Epidermal melanocyte (primary cell): ENCODE data around the gene EIF3J.
"Not testable (repeated sequence)": the region's sequence is repeated elsewhere in the genome, so short reads cannot be mapped to it uniquely, and the experiment has no call there.

Experiments
- DNase-seq: peaks from one replicate; pipeline ENCODE4 v3.0.0; 2011; ENCODE audit warnings: low spot score; ENCODE audit not compliant: insufficient read length

EIF3J gene

DNA sequence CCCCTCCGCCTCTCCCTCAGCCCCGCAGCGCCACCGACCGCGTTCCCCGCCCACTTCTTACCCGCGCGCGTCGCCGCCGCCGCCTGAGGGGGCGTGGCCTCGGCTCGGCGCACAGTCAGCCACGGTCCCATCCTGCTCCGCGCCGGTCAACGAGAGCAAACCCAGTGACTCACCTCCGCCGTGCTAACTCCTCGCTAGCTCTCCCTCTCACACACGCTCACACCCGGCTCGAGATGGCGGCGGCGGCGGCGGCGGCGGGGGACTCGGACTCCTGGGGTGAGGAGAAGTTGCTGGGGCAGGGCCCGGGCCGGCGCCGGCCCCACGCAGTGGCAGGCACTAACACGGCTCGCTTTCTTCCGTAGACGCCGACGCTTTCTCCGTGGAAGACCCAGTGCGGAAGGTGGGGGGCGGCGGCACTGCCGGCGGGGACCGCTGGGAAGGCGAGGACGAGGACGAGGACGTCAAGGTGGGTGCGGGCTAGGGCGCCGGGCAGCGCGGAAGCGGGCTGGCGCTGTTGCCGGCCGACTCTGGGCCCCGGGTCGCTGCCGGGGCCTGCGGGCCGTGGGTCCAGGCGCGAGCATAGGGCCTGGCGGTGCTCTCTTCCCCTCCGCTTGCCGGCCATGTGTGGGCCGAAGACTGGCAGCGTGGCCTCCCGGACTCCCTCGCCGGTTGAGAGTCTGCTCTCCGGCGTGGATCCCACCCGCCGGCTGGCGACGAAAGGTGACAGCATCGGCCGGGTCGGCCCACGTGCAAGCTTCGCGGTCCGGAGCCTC lies at the start of gene EIF3J:
Gene EIF3J (plus strand): TSS at position 186 of the 773 bp plus-strand sequence. CDS start 48 bp downstream, at position 234.
- no peak for DNase-seq

DNA sequence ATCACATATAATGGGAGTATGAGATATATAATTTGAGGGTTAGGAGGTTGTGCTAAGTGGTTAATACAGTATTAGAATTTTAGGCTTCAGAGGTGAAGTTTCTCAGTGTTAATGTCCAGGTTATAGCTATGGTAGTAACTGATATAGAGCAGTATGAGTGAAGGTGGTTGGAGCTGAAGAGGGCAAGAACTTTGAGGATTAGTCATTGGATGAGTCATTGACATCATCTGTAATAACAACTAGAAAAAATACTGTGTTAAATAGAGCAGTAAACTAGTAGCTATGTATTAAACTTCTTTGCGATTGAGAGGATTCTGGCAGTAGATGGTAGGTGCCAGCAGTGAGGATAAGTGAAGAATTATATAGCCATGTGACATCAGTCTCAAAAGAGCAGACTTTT lies 47.5 kb upstream of the EIF3J start:
- no peak for DNase-seq

GRCh38 chr15:44490622-44491021 lies 46.3 kb upstream of the EIF3J start:
- no peak for DNase-seq

- no peak for DNase-seq
Observed at GRCh38 chr15:44492040-44492439, 44.9 kb upstream of the EIF3J start.

DNA sequence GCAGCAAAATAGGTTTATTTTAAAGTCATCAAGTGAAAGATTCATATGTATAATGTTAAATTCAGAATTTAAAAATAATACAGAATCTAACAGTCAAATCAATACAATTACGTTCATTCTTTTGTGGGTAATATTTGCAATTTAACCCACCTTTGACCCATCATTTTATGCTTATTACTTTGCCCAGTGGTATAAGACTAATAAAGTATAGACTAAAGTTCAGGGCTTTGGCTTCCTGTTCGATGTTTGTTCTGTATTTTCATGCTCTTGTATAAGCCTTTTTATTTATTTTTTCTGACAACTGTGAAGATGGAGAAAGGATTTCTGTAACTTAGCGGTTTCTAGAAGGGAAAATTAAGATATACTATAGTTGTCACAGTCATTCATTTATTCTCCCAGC lies 44.3 kb upstream of the EIF3J start:
- no peak for DNase-seq

- DNase-seq = no peak
Observed at GRCh38 chr15:44495562-44495961, 41.4 kb upstream of the EIF3J start.

DNA sequence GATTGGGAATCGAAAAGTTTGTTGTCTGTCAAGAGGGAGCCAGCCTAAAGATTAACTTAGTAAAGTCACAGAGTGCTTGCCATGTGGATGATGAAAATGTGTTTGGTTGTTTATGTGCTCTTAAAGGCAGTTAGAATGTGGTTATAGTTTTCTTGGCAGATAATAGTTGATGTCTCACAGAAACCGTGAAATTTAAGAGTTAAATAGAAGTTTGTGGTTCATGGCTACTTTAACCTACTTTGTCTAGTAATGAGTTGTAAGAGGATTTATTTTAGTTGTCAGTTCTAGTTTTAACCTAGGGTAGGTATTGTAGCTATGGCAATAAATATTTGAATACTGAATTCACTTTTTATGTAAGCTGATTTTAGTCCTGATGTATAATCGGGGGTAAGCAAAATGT lies 36.4 kb upstream of the EIF3J start:
- no peak for DNase-seq

DNA sequence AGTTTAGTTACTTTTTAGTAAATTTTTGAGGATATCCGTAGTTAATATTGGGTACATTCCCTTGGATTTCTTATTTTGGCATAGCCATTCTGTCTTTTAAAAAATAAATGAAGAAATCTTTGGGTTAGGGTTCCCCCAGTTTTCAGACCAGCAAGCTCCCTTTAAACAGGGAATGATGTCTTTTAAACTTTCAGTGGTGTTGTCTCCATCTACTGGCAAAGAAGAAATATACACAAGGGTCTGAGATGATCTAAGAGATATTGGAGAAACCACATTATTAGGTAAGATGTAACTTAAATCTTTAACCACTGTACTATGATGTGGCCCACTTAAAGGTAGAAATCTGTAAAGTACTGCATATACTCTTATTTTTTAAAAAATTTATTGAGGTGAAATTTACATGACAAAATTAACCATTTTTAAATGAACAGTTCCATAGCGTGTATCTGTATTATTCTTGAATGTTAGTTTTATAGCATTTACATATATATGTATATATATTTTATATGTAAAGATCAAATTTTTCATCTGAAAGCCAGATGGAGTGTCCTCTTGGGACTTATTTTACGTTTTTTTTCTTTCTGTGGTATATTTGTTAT lies 35.1 kb upstream of the EIF3J start:
- peak; percentile 42 for DNase-seq

DNA sequence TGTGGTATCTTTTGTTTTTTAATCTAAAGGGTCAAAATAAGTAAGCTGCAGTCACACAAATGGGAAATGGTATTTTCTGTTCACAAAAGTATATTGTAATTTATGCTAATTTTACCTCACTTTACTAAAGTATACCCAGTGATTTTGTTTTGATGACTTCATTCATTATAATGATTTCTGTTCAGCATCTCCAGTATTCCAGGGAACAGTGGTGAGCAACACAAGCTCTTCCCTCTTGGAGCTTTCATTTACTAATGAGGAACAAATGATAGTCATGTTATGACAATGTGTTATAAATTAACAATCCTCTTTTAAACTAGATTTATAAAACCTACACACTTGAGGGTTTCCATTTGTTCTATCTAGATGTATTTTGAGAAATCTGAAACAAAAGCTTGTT lies 20.5 kb upstream of the EIF3J start:
- no peak for DNase-seq

DNA sequence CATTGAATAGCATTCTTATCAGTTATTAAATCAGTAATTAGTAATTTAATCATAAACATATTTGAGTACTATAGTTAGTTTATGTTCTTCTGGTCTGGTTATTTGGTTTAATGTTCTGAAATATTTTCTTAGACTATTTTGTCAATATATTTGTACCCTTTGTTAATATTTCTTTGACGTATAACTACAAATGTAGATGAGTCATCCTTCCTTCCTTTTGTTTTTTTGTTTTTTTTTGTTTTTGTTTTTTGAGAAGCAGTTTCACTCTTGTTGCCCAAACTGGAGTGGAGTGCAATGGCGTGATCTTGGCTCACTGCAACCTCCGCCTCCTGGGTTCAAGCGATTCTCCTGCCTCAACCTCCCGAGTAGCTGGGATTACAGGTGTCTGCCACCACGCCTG lies 17.4 kb upstream of the EIF3J start:
- DNase-seq = no peak

DNA sequence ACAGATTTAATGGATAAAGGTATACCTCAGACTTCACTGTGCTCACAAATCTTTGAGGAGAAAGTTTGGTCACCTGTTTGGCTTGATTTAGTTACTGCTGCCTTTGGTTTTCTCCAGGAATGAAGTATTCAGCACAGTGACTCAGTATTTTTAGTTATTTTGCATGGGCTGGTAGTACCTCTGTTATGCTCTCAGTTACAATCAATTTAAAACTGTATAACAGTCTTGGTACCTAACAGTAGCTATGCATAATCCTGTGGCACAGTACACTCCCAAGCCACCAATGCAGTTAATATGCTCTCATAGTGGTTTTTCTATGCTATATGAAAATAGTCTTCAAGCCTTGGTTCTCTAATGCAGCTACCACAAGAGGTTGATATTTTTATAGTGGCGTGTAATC lies 11.9 kb upstream of the EIF3J start:
- DNase-seq = no peak

DNA sequence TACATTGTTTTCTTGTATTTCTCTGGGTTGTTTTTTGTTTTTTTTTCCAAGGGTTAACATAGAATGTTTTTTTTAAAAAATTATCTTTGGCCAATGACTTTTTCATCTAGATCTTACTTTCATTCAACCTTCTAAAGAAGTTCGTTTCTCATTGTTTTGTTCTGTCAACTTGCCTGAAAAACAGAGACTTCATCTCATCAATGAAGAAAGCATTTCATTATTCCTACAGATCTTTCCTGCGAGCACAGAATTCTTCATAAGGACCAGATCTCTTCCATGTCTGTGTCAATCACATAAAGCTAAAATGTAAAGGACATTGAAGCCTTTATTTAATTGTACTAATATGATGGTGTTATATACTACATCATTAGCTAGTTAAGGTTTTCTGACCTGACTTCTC lies 9.7 kb upstream of the EIF3J start:
- no peak for DNase-seq

DNA sequence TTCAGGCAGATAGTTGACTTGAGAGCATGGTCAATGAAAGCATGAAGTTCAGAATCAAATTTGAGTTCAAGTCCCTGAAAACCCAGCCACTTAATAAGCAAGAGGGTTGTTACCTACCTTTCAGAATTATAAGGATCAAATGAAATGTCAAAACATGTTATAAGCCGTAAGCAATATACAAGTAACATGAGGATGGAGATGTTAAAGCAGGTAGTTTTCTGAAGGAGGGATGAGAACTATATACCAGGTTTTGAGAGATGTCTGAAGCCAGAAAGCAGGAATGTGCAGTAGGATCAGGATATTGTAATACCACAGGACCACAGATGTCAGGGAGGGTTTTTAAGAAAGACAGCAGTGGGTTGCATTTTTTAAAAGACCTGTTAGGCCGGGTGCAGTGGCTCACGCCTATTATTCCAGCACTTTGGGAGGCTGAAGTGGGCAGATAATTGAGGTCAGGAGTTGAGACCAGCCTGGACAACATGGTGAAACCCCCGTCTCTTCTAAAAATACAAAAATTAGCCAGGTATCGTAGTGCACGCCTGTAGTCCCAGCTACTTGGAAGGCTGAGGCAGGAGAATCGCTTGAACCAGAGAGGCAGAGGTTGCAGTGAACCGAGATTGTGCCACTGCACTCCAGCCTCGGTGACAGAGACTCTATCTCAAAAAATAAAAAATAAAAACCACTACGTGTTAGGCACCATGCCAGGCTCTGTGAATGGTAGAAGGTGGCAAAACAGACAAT lies 6.9 kb upstream of the EIF3J start:
- DNase-seq = no peak

DNA sequence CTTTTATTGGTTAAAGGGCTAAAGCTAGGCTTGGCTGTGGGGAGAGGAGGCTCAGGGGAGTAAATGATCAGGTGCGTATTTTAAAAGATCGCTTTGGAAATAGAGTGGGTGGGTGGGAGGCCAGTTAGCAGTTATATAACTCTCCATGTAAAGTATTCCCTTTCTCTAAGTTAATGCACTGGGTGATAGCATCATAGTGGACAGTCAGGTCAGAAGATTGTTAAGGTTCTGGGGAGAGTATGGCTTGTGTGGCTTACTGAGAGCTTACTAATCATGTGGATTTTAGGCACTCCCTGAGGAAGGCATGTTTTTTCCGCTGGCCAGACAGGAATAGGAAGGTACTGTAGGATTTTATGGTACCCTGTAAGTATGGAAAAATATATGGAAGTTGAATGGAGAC lies 6.3 kb upstream of the EIF3J start:
- DNase-seq = no peak

DNA sequence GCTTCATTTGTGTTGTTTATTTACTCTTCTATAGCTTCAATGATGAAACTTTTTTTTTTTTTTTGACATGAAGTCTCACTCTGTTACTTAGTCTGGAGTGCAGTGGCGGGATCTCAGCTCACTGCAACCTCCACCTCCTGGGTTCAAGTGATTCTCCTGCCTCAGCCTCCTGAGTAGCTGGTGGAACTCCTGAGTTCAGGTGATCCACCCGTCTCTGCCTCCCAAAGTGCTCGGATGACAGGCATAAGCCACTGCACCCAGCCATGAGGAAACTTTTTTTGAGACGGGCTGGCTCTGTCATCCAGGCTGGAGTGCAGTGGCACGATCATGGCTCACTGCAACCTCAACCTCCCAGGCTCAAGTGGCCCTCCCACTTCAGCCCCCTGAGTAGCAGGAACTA lies 4.7 kb upstream of the EIF3J start:
- DNase-seq = not testable (repeated sequence)

GRCh38 chr15:44532689-44533088 lies 4.3 kb upstream of the EIF3J start:
- DNase-seq = no peak

- DNase-seq = no peak
Observed at GRCh38 chr15:44535092-44535491, 1.9 kb upstream of the EIF3J start.

- DNase-seq = no peak
Observed at GRCh38 chr15:44535523-44536301, 1.2 kb upstream of the EIF3J start.

DNA sequence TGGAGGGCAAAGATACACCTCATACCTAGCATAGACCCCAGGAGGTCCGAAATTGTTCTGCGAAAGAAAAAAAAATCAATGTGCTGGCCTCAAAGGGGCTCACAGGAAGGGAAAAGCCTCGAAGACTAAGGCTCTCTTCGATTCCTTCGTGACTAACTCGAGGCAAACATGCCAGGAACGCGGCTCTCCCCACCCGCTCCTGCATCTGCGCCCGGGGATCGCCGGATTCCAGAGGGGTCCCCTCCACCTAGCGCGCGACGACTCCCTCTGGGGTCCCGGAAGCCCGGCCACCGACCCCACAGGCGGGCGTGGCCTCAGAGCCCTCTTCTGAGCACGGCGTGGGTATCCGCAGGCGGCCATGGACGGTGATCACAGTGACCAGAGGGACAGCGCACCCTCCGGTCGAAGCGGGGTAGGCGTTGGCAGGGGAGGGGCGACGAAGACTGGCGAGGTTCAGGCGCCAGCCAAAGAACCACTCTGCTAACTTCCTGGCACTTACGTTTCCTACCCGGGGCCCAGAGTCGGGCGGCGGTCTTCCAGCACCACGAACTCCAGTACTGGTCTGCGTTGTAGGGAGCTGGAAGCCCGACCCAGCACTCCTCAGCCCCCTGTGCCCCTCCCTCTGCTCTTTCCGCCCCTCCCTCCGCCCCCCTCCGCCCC lies 515 bp upstream of the EIF3J start:
- DNase-seq = peak; percentile 73

DNA sequence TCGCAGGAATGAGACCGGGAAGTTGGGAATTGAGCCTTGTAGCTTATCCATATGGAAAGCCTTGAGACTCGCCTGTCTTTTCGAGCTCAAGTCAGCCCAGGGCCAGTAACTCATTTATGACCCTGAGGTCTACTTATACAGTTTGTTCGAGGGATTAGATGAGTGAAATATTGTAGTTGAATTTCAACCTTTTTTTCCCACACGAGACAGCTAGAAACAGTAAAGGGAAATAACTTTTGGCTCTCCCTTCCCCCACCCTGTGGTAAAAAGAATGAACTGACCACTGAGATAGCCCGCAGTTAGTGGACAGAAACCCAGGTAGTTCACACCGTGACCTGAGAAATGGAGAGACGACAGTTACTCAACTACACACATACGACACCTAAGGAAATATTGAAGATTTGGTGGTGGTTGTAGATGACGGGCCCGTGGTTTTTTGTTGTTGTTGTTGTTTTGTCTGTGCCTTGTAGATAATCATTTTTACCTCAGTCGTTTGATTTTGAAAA lies 841 bp downstream of the EIF3J start:
- no peak for DNase-seq
